IMR-90 (cell line): ENCODE measurements around the gene CTNNA2. TPM values are rescaled to one million over a fixed set of nuclear protein-coding genes. Genes with fewer than 3 reads are reported as not detected.

Experiments
- ATAC-seq: fragments of 200-7000 bp; cut with Tn5 transposase; 2 replicates; pipeline ENCODE4 v1.9.1; 2020; ENCODE audit warnings: low read depth, mild to moderate bottlenecking, moderate library complexity
- BruUV-seq: library from RNA; stranded (reverse); fragments of 400-500 nt; replicated peaks from 2 replicates; lab custom pipeline; 2021; lab: Mats Ljungman, UMichigan
- CTCF ChIA-PET: fragments of 300-600 bp; formaldehyde crosslinking; extraction: SDS; loops from one replicate; lab custom pipeline; 2021; ENCODE audit warnings: antibody characterized with exemption; lab: Yijun Ruan, JAX
- POLR2A ChIA-PET: fragments of 300-600 bp; sonication (Branson Sonifier 250); formaldehyde crosslinking; loops from one replicate; lab custom pipeline; 2022; ENCODE audit warnings: antibody characterized with exemption; ENCODE audit not compliant: unreplicated experiment; lab: Charles Lee
- DNase-seq: peaks from one replicate; pipeline ENCODE4 v3.0.0; 2013
- H2AFZ ChIP-seq: replicated peaks from 2 replicates; pipeline ENCODE3; 2013; ENCODE audit warnings: low read length, mild to moderate bottlenecking; ENCODE audit not compliant: poor library complexity
- H2AK5ac ChIP-seq: 2 replicates; pipeline ENCODE4 v1.6.1; 2013; ENCODE audit warnings: low read depth, low read length, inconsistent platforms
- H2AK9ac ChIP-seq: replicated peaks from 2 replicates; pipeline ENCODE3; 2013; ENCODE audit warnings: mild to moderate bottlenecking, low read depth, low read length, moderate library complexity; ENCODE audit not compliant: poor library complexity
- H2BK120ac ChIP-seq: 2 replicates; pipeline ENCODE4 v1.6.1; 2013; ENCODE audit warnings: low read depth, low read length, inconsistent platforms
- H2BK15ac ChIP-seq: 3 replicates; pipeline ENCODE4 v1.6.1; 2013; ENCODE audit warnings: low read depth, low read length, inconsistent platforms
- H2BK20ac ChIP-seq: 2 replicates; pipeline ENCODE4 v1.6.1; 2013; ENCODE audit warnings: low read depth, mild to moderate bottlenecking, inconsistent platforms, low read length, moderate library complexity
- H2BK5ac ChIP-seq: 2 replicates; pipeline ENCODE4 v1.6.1; 2013; ENCODE audit warnings: mild to moderate bottlenecking, low read depth, low read length, inconsistent platforms; ENCODE audit not compliant: poor library complexity, severe bottlenecking
- H3K14ac ChIP-seq: replicated peaks from 2 replicates; pipeline ENCODE4 v1.6.1; 2013; ENCODE audit warnings: low read depth, low read length, inconsistent platforms
- H3K18ac ChIP-seq: 2 replicates; pipeline ENCODE4 v1.6.1; 2013; ENCODE audit warnings: low read depth, low read length, control low read depth
- H3K23ac ChIP-seq: 2 replicates; pipeline ENCODE4 v1.6.1; 2013; ENCODE audit warnings: low read depth, low read length, inconsistent platforms
- H3K27ac ChIP-seq: 2 replicates; pipeline ENCODE4 v1.5.1; 2013; ENCODE audit warnings: mild to moderate bottlenecking, control low read depth, low read length; ENCODE audit not compliant: insufficient read depth
- H3K27me3 ChIP-seq: 2 replicates; pipeline ENCODE4 v1.6.1; 2013; ENCODE audit warnings: low read length; ENCODE audit not compliant: control insufficient read depth, insufficient read depth
- H3K36me3 ChIP-seq: 2 replicates; pipeline ENCODE4 v1.6.1; 2013; ENCODE audit warnings: low read length, mixed read lengths; ENCODE audit not compliant: control insufficient read depth, insufficient read depth
- H3K4ac ChIP-seq: 2 replicates; pipeline ENCODE4 v1.6.1; 2013; ENCODE audit warnings: low read depth, low read length, inconsistent platforms
- H3K4me1 ChIP-seq: 2 replicates; pipeline ENCODE4 v1.6.1; 2013; ENCODE audit warnings: low read length, mixed read lengths; ENCODE audit not compliant: control insufficient read depth, insufficient read depth
- H3K4me2 ChIP-seq: 2 replicates; pipeline ENCODE4 v1.6.1; 2013; ENCODE audit warnings: low read depth, mild to moderate bottlenecking, control low read depth, low read length, moderate library complexity
- H3K4me3 ChIP-seq: 2 replicates; pipeline ENCODE4 v1.5.1; 2013; ENCODE audit warnings: low read depth, mild to moderate bottlenecking, control low read depth, low read length, moderate library complexity; ENCODE audit not compliant: insufficient read depth
- H3K56ac ChIP-seq: 2 replicates; pipeline ENCODE4 v1.6.1; 2013; ENCODE audit warnings: low read length, inconsistent platforms; ENCODE audit not compliant: insufficient read depth; ENCODE audit errors: extremely low read depth
- H3K79me1 ChIP-seq, 2 experiments: 2 replicates each; pipeline ENCODE4 v1.6.1; 2013; ENCODE audit warnings: low read length in 2 of 2, inconsistent platforms in 1 of 2, low read depth in 1 of 2
- H3K9ac ChIP-seq: 2 replicates; pipeline ENCODE4 v1.6.1; 2013; ENCODE audit warnings: low read depth, low read length, control low read depth
- H3K9me1 ChIP-seq: 2 replicates; pipeline ENCODE4 v1.6.1; 2013; ENCODE audit warnings: low read length, inconsistent platforms; ENCODE audit not compliant: insufficient read depth
- H3K9me3 ChIP-seq: 2 replicates; pipeline ENCODE4 v1.6.1; 2013; ENCODE audit warnings: low read length; ENCODE audit not compliant: control insufficient read depth, insufficient read depth
- H4K20me1 ChIP-seq: 2 replicates; pipeline ENCODE4 v1.6.1; 2013; ENCODE audit warnings: low read length, inconsistent platforms; ENCODE audit not compliant: insufficient read depth
- H4K5ac ChIP-seq: 2 replicates; pipeline ENCODE4 v1.6.1; 2013; ENCODE audit warnings: mild to moderate bottlenecking, low read depth, low read length, control low read depth
- H4K8ac ChIP-seq, 2 experiments: 2 replicates each; pipeline ENCODE4 v1.6.1; 2013; ENCODE audit warnings: low read depth in 2 of 2, low read length in 2 of 2, control low read depth in 1 of 2, inconsistent platforms in 1 of 2
- H4K91ac ChIP-seq: 2 replicates; pipeline ENCODE4 v1.6.1; 2013; ENCODE audit warnings: low read depth, low read length, inconsistent platforms; ENCODE audit not compliant: insufficient read depth
- BHLHE40 ChIP-seq: fragments of 150-350 bp; IDR thresholded peaks from 2 replicates; pipeline ENCODE4 v1.6.1; 2016; ENCODE audit warnings: mild to moderate bottlenecking, low read depth, low read length
- CEBPB ChIP-seq: IDR thresholded peaks from 2 replicates; pipeline ENCODE4 v1.6.1; 2012; ENCODE audit warnings: low read depth, low read length, improper control_type of control experiment
- CHD1 ChIP-seq: IDR thresholded peaks from 2 replicates; pipeline ENCODE4 v1.6.1; 2012; ENCODE audit warnings: low read depth, low read length, improper control_type of control experiment
- ELK1 ChIP-seq: fragments of 150-350 bp; IDR thresholded peaks from 2 replicates; pipeline ENCODE4 v1.6.1; 2016; ENCODE audit warnings: low read depth, mild to moderate bottlenecking, low read length, moderate library complexity, borderline replicate concordance
- FOS ChIP-seq: fragments of 150-350 bp; IDR thresholded peaks from 2 replicates; pipeline ENCODE4 v1.6.1; 2016; ENCODE audit warnings: low read depth, low read length
- MAFK ChIP-seq: IDR thresholded peaks from 2 replicates; pipeline ENCODE4 v1.6.1; 2012; ENCODE audit warnings: low read depth, low read length, improper control_type of control experiment
- MAZ ChIP-seq: IDR thresholded peaks from 2 replicates; pipeline ENCODE4 v1.6.1; 2012; ENCODE audit warnings: low read depth, mild to moderate bottlenecking, low read length, improper control_type of control experiment, moderate library complexity, borderline replicate concordance
- MXI1 ChIP-seq: IDR thresholded peaks from 2 replicates; pipeline ENCODE4 v1.6.1; 2012; ENCODE audit warnings: low read depth, mild to moderate bottlenecking, low read length, moderate library complexity, borderline replicate concordance
- NFE2L2 ChIP-seq: fragments of 150-350 bp; IDR thresholded peaks from 2 replicates; pipeline ENCODE4 v1.6.1; 2016; ENCODE audit warnings: low read depth, mild to moderate bottlenecking, low read length
- POLR2A ChIP-seq: IDR thresholded peaks from 2 replicates; pipeline ENCODE4 v1.6.1; 2012; ENCODE audit warnings: mild to moderate bottlenecking, low read depth, low read length
- RAD21 ChIP-seq: IDR thresholded peaks from 2 replicates; pipeline ENCODE4 v1.6.1; 2012; ENCODE audit warnings: low read length, improper control_type of control experiment
- RCOR1 ChIP-seq: IDR thresholded peaks from 2 replicates; pipeline ENCODE4 v1.6.1; 2012; ENCODE audit warnings: mild to moderate bottlenecking, low read length, improper control_type of control experiment; ENCODE audit not compliant: insufficient replicate concordance
- RFX5 ChIP-seq: IDR thresholded peaks from 2 replicates; pipeline ENCODE4 v1.8.0; 2012; ENCODE audit warnings: low read depth, mild to moderate bottlenecking, low read length, moderate library complexity
- SMC3 ChIP-seq: fragments of 150-350 bp; IDR thresholded peaks from 2 replicates; pipeline ENCODE4 v1.6.1; 2016; ENCODE audit warnings: low read depth, mild to moderate bottlenecking, antibody characterized with exemption, low read length, moderate library complexity
- WGBS, 2 experiments: methylation state at CpG; one replicate each; pipeline versions ENCODE4 v1.1.5 to v1.1.7; 2013; ENCODE audit warnings: missing lambda C conversion rate in 2 of 2; ENCODE audit not compliant: insufficient read length in 1 of 2; ENCODE audit errors: extremely low coverage in 2 of 2; 5-methylcytosine and 5-hydroxymethylcytosine counted together
- dilution Hi-C: fragments of 300-500 bp; cut with HindIII; formaldehyde crosslinking; loops from one replicate; pipeline ENCODE4 v1.14.3; 2018; ENCODE audit warnings: low sequenced_read_pairs; ENCODE audit not compliant: unreplicated experiment
- in situ Hi-C: fragments of 300-500 bp; cut with MboI; formaldehyde crosslinking; loops from 3 replicates; pipeline ENCODE4 v1.14.3; 2019; ENCODE audit warnings: low sequenced_read_pairs, inconsistent platforms, mixed read lengths
- intact Hi-C: fragments of 100-400 bp; cut with micrococcal nuclease; formaldehyde crosslinking; loops from 2 replicates; pipeline ENCODE4 v1.10.0; 2022
- polyA plus RNA-seq, 3 experiments: library from polyadenylated mRNA; depleted of rRNA; stranded (reverse); fragments of >200 nt; gene quantifications; 2 replicates each; pipeline ENCODE4 v1.2.3, GENCODE V29; 2012; ENCODE audit warnings: low replicate concordance in 1 of 3
- total RNA-seq: library from RNA; depleted of rRNA; stranded (reverse); fragments of >200 nt; gene quantifications from 2 replicates; pipeline ENCODE4 v1.2.3, GENCODE V29; 2012
- TF ChIP-seq, protein P1 (sequence below): conservative IDR thresholded peaks from 2 replicates; pipeline ENCODE4 v1.5.1; 2012; ENCODE audit warnings: mild to moderate bottlenecking, low read depth, low read length, improper control_type of control experiment
- TF ChIP-seq, protein P2 (sequence below): fragments of 150-350 bp; IDR thresholded peaks from 2 replicates; pipeline ENCODE4 v1.6.1; 2017; ENCODE audit warnings: mild to moderate bottlenecking, antibody characterized with exemption, low read length, low read depth

The CTNNA2 gene
- total and polyA plus RNA-seq, 2 of the 4 experiments (the other 2 are of a cell fraction): not detected

GRCh38 chr2:80364524-80365212, 851.8 kb downstream of the CTNNA2 start:
- H3K9me1 ChIP-seq: no peaks in the 10 kb centered on the region
- H3K4me2 ChIP-seq: no peak overlapping the region
- no peak overlapping the region for H3K9ac ChIP-seq
- H3K56ac ChIP-seq: no peak overlapping the region
- WGBS, 2 experiments: 0% methylated on average over 1 of the region's 6 CpGs; no CpG with 5 or more reads in 1 of the 2 experiments
- H4K20me1 ChIP-seq: no peaks in the 10 kb centered on the region
- no peak for DNase-seq
- no peak overlapping the region for H2AK9ac ChIP-seq
- no peak overlapping the region for H2BK120ac ChIP-seq
- H3K4me1 ChIP-seq: no peaks in the 10 kb centered on the region
- no peak overlapping the region for H2BK5ac ChIP-seq
- H2AK5ac ChIP-seq: no peak overlapping the region
- no peak overlapping the region for H4K91ac ChIP-seq
- H3K4me3 ChIP-seq: no peak overlapping the region
- H3K36me3 ChIP-seq: no peaks in the 10 kb centered on the region
- no peaks in the 10 kb centered on the region for H3K27me3 ChIP-seq
- no TSS peak for BruUV-seq
- no peak overlapping the region for H2BK20ac ChIP-seq
- H3K27ac ChIP-seq: no peak overlapping the region
- no peak overlapping the region for H2AFZ ChIP-seq
- ChIA-PET CTCF (no interaction called here), POLR2A (no interaction called here)
- ATAC-seq: no peak
- no peak overlapping the region for H4K5ac ChIP-seq
- H4K8ac ChIP-seq: no peak overlapping the region
- H2BK15ac ChIP-seq: no peak overlapping the region
- no peaks in the 10 kb centered on the region for H3K79me1 ChIP-seq
- no peaks in the 10 kb centered on the region for H3K9me3 ChIP-seq
- H3K23ac ChIP-seq: no peak overlapping the region
- no peak for TF ChIP-seq ELK1
- TF ChIP-seq RAD21: no peak
- TF ChIP-seq CHD1: no peak
- TF ChIP-seq MAZ: no peak
- TF ChIP-seq, protein P1, sequence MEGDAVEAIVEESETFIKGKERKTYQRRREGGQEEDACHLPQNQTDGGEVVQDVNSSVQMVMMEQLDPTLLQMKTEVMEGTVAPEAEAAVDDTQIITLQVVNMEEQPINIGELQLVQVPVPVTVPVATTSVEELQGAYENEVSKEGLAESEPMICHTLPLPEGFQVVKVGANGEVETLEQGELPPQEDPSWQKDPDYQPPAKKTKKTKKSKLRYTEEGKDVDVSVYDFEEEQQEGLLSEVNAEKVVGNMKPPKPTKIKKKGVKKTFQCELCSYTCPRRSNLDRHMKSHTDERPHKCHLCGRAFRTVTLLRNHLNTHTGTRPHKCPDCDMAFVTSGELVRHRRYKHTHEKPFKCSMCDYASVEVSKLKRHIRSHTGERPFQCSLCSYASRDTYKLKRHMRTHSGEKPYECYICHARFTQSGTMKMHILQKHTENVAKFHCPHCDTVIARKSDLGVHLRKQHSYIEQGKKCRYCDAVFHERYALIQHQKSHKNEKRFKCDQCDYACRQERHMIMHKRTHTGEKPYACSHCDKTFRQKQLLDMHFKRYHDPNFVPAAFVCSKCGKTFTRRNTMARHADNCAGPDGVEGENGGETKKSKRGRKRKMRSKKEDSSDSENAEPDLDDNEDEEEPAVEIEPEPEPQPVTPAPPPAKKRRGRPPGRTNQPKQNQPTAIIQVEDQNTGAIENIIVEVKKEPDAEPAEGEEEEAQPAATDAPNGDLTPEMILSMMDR: no peak
- TF ChIP-seq MAFK: no peak
- TF ChIP-seq FOS: no peak
- no peak for TF ChIP-seq NFE2L2
- TF ChIP-seq MXI1: no peak
- TF ChIP-seq RCOR1: no peak
- no peak for TF ChIP-seq RFX5
- TF ChIP-seq POLR2A: no peak
- TF ChIP-seq CEBPB: no peak
- TF ChIP-seq, protein P2, sequence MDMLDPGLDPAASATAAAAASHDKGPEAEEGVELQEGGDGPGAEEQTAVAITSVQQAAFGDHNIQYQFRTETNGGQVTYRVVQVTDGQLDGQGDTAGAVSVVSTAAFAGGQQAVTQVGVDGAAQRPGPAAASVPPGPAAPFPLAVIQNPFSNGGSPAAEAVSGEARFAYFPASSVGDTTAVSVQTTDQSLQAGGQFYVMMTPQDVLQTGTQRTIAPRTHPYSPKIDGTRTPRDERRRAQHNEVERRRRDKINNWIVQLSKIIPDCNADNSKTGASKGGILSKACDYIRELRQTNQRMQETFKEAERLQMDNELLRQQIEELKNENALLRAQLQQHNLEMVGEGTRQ: no peak
- TF ChIP-seq BHLHE40: no peak
- TF ChIP-seq SMC3: no peak
- no peak overlapping the region for H3K14ac ChIP-seq
- H3K18ac ChIP-seq: no peak overlapping the region
- intact Hi-C loops (no loop called here), dilution Hi-C loops (no loop called here), in situ Hi-C loops (no loop called here)
- no peak overlapping the region for H3K4ac ChIP-seq
